Esophagus muscularis mucosa (tissue), 3 donors: Measurements from ENCODE around the gene BTD.

Experiments
- POLR2A ChIP-seq: fragments of 450-650 bp; IDR thresholded peaks from one replicate; pipeline ENCODE4 v1.6.1; 2017; ENCODE audit warnings: antibody characterized with exemption, moderate library complexity, mild to moderate bottlenecking, low read depth
- TF ChIP-seq, protein P1 (sequence below), 3 experiments: fragments of 200-600 bp in 2 of 3; fragments of 450-650 bp in 1 of 3; sonication (generic) in 2 of 3; IDR thresholded peaks; one replicate each; pipeline ENCODE4 v1.5.1; 2017 to 2019; ENCODE audit warnings: antibody characterized with exemption in 3 of 3, mild to moderate bottlenecking in 2 of 3, moderate library complexity in 1 of 3

DNA sequence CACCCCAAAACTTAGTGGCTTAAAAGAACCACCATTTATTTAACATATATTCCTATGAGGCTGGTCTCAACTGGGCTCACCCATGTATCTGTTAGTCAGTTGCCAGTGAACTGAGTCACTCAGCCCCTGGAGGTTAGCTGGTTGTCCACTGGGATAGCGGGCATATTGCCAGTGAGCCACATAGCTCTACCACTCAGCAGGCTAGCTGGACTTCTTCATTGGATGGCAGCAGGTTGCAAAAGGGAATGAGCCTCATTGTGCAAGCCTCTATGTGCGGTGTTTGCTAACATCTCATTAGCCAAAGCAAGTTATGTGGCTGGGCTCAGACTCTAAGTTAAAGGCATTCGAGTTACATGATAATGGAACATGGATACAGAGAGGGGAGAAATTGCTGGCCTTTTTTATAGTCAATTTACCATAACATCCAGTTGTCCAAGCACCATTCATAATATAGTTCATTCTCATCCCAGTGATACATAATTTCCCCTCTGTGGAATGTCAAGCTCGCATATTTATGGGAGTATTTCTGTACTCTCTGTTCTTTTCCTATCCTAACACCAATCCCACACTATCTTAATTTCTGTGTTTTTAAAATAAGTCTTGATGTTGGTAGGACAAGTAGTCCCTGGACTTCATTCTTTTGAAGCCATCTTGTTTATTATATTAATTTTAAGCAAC, 8.7 kb downstream of the BTD start:
- TF ChIP-seq, protein P1, sequence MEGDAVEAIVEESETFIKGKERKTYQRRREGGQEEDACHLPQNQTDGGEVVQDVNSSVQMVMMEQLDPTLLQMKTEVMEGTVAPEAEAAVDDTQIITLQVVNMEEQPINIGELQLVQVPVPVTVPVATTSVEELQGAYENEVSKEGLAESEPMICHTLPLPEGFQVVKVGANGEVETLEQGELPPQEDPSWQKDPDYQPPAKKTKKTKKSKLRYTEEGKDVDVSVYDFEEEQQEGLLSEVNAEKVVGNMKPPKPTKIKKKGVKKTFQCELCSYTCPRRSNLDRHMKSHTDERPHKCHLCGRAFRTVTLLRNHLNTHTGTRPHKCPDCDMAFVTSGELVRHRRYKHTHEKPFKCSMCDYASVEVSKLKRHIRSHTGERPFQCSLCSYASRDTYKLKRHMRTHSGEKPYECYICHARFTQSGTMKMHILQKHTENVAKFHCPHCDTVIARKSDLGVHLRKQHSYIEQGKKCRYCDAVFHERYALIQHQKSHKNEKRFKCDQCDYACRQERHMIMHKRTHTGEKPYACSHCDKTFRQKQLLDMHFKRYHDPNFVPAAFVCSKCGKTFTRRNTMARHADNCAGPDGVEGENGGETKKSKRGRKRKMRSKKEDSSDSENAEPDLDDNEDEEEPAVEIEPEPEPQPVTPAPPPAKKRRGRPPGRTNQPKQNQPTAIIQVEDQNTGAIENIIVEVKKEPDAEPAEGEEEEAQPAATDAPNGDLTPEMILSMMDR (IDR thresholded peaks at IDR 0.05): no peak
- TF ChIP-seq POLR2A: no peak
